Activated T-helper 9 cell treated with anti-CD3 and anti-CD28 coated beads, Interleukin-2, amount 50 U/mL, for 16 hours (primary cell): ENCODE results near the gene C9orf85.
"Not testable (repeated sequence)": the region's sequence is repeated elsewhere in the genome, so short reads cannot be mapped to it uniquely, and the experiment has no call there.

Experiments
- DNase-seq: peaks from one replicate; pipeline ENCODE4 v3.0.0-alpha.2; 2020; ENCODE audit warnings: low read depth

Gene C9orf85

GRCh38 chr9:72007726-72008125 is 96.3 kb downstream of the C9orf85 start:
- DNase-seq, result not testable (repeated sequence)

DNA sequence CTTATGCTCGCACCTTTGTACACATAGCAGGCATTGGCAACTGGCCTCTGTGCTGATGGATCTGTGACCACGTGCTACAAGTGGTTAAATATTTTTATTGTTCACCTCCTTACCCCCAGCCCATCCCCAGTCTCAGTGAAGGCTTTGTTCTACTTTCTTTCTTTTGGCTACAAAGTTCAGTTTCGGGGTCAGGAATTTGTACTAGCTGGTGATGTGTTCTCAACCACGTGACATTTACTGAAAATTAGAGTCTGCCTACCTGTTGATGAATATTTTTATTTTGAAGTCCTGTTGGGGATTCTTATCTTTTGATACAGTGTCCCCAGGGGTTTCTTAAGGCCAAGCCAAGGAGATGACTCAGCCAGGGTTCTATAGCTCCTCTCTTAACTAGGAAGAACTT is 101.2 kb downstream of the C9orf85 start:
- no peak for DNase-seq

DNA sequence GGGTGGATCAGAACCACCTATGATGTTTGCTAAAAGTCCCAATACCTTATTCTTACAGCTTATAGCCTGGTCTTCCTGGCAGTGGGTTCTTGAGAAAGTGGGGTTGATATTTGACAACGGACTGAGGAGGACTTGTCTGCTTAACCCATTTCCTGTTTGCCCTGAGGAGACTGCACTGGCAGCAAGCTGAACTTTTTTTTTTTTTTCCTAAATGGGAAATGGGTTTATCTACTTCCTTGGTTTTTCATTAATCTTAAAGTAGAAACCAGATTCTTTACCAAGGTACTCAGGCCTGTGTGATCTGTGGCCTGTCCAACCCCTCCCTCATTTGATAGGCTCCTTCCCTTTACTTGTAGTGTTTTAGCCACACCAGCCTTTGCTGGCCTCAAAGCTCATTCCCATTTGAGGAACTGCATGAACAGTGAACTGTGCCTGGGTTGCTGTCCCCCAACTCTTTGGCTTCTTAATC is 101.9 kb downstream of the C9orf85 start:
- no peak for DNase-seq

GRCh38 chr9:72022841-72023240 is 111.4 kb downstream of the C9orf85 start:
- DNase-seq, result no peak
